ENCODE measurements around the gene DNM3.

The DNM3 gene

GRCh38 chr1:172040466-172040865 lies 199.2 kb downstream of the DNM3 start:
- no peak overlapping the region for H3K4me3 ChIP-seq (ENCODE audit: low read length)
- H3K9me2 ChIP-seq (replicated peaks; ENCODE audit: control insufficient read depth, low read length), result no peaks in the 10 kb centered on the region
- no peaks in the 10 kb centered on the region for H3K27me3 ChIP-seq (ENCODE audit: control insufficient read depth, low read length)
- H3F3A ChIP-seq (ENCODE audit: control insufficient read depth, insufficient read depth), result no peaks in the 10 kb centered on the region
- H3K36me3 ChIP-seq (ENCODE audit: control insufficient read depth, low read length), result no peaks in the 10 kb centered on the region
- no peaks in the 10 kb centered on the region for H4K20me1 ChIP-seq (ENCODE audit: control insufficient read depth, insufficient read depth, low read depth, low read length)
- no peaks in the 10 kb centered on the region for H3K4me1 ChIP-seq (ENCODE audit: control insufficient read depth, low read length)
- no peak overlapping the region for H3K27ac ChIP-seq (ENCODE audit: low read depth, low read length)
- TF ChIP-seq EZH2phosphoT487 (IDR thresholded peaks at IDR 0.05; ENCODE audit: borderline replicate concordance, low read length) (no peak), CTCF (IDR thresholded peaks at IDR 0.05; ENCODE audit: low read depth, low read length, poor library complexity, severe bottlenecking) (no peak)
- no peaks in the 10 kb centered on the region for H3K9me3 ChIP-seq (ENCODE audit: control insufficient read depth, insufficient read depth, low read length)
- H3K4me2 ChIP-seq (ENCODE audit: low read length), result no peak overlapping the region
- H3K79me2 ChIP-seq (ENCODE audit: control insufficient read depth, low read length), result no peaks in the 10 kb centered on the region

DNA sequence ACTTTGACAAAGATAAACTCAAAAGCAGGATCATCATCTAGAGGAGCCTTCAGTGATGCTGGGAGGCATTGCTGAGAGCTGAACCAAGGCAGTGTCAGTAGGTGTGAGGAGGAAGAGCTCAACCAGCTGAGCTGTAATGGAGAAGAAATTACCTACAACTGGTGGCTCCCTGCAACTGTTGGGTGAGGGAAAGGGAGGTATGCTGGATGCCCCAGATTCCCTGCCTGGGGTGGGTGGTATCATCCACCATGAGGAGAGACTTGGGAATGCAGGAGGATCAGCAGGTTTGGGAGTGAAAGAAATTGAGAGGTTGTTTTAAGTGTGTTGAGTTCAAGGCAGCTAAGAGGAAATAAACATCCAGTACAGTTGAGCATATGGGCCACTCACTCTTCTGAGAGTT lies 199.8 kb downstream of the DNM3 start:
- H3K4me2 ChIP-seq (ENCODE audit: low read length), result no peak overlapping the region
- no peaks in the 10 kb centered on the region for H3K4me1 ChIP-seq (ENCODE audit: control insufficient read depth, low read length)
- TF ChIP-seq CTCF (IDR thresholded peaks at IDR 0.05; ENCODE audit: low read depth, low read length, poor library complexity, severe bottlenecking), result no peak
- no peak for TF ChIP-seq EZH2phosphoT487 (IDR thresholded peaks at IDR 0.05; ENCODE audit: borderline replicate concordance, low read length)
- H3K9me3 ChIP-seq (ENCODE audit: control insufficient read depth, insufficient read depth, low read length), result no peaks in the 10 kb centered on the region
- H4K20me1 ChIP-seq (ENCODE audit: control insufficient read depth, insufficient read depth, low read depth, low read length), result no peaks in the 10 kb centered on the region
- H3K9me2 ChIP-seq (replicated peaks; ENCODE audit: control insufficient read depth, low read length), result no peaks in the 10 kb centered on the region
- no peak overlapping the region for H3K4me3 ChIP-seq (ENCODE audit: low read length)
- H3K27ac ChIP-seq (ENCODE audit: low read depth, low read length), result no peak overlapping the region
- H3K27me3 ChIP-seq (ENCODE audit: control insufficient read depth, low read length), result no peaks in the 10 kb centered on the region
- no peaks in the 10 kb centered on the region for H3F3A ChIP-seq (ENCODE audit: control insufficient read depth, insufficient read depth)
- no peaks in the 10 kb centered on the region for H3K79me2 ChIP-seq (ENCODE audit: control insufficient read depth, low read length)
- no peaks in the 10 kb centered on the region for H3K36me3 ChIP-seq (ENCODE audit: control insufficient read depth, low read length)

DNA sequence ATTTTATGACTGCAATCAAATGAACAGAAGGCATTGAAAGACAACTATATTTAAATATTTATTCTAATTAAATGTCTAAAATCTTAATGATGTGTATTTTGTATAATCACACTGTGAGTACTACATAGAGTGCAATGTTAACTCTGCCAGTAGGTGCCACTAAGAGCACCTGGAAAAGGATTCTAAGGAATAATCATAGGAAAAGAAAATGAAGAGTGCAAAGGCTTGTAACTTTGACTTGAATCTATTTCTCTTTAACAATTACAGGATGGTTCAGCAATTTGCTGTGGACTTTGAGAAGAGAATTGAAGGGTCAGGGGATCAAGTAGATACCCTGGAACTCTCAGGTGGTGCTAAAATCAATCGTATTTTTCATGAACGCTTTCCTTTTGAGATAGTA lies 200.4 kb downstream of the DNM3 start:
- no peak overlapping the region for H3K27ac ChIP-seq (ENCODE audit: low read depth, low read length)
- H4K20me1 ChIP-seq (ENCODE audit: control insufficient read depth, insufficient read depth, low read depth, low read length), result no peaks in the 10 kb centered on the region
- no peaks in the 10 kb centered on the region for H3K79me2 ChIP-seq (ENCODE audit: control insufficient read depth, low read length)

More for the DNA sequence above, 200.4 kb downstream of the DNM3 start:
- Histone ChIP-seq H3K9me2 (replicated peaks; ENCODE audit: control insufficient read depth, low read length) (no peaks in the 10 kb centered on the region), H3K4me3 (ENCODE audit: low read length) (no peak overlapping the region), H3K27me3 (ENCODE audit: control insufficient read depth, low read length) (no peaks in the 10 kb centered on the region), H3K36me3 (ENCODE audit: control insufficient read depth, low read length) (no peaks in the 10 kb centered on the region), H3K4me1 (ENCODE audit: control insufficient read depth, low read length) (no peaks in the 10 kb centered on the region), H3K4me2 (ENCODE audit: low read length) (no peak overlapping the region), H3F3A (ENCODE audit: control insufficient read depth, insufficient read depth) (no peaks in the 10 kb centered on the region), H3K9me3 (ENCODE audit: control insufficient read depth, insufficient read depth, low read length) (no peaks in the 10 kb centered on the region)
- TF ChIP-seq CTCF (IDR thresholded peaks at IDR 0.05; ENCODE audit: low read depth, low read length, poor library complexity, severe bottlenecking) (no peak), EZH2phosphoT487 (IDR thresholded peaks at IDR 0.05; ENCODE audit: borderline replicate concordance, low read length) (no peak)

Measured in DOHH2 (cell line).